A673 (cell line): ENCODE measurements around the gene CABP4. TPM values are rescaled to one million over a fixed set of nuclear protein-coding genes. Genes with fewer than 3 reads are reported as not detected.

Experiments used
- BruUV-seq: library from RNA; stranded (reverse); fragments of 400-500 nt; replicated peaks from 2 replicates; lab custom pipeline; 2021; lab: Mats Ljungman, UMichigan
- CTCF ChIA-PET: fragments of 300-600 bp; sonication (Branson Sonifier 250); formaldehyde crosslinking; loops from one replicate; lab custom pipeline; 2022; ENCODE audit warnings: antibody characterized with exemption; lab: Charles Lee
- POLR2A ChIA-PET: fragments of 300-600 bp; sonication (Branson Sonifier 250); formaldehyde crosslinking; loops from one replicate; lab custom pipeline; 2022; ENCODE audit warnings: antibody characterized with exemption; ENCODE audit not compliant: low non-redundant PET; lab: Charles Lee
- DNase-seq: peaks from one replicate; pipeline ENCODE4 v3.0.0-alpha.2; 2015; ENCODE audit warnings: low spot score
- H3K27ac ChIP-seq: fragments of 200-600 bp; sonication (generic); 2 replicates; pipeline ENCODE4 v1.5.1; 2016; ENCODE audit warnings: mixed run types, low read depth, mild to moderate bottlenecking, mixed read lengths, antibody characterized with exemption, low read length; ENCODE audit not compliant: poor library complexity, severe bottlenecking
- H3K27me3 ChIP-seq: fragments of 200-600 bp; sonication (generic); replicated peaks from 2 replicates; pipeline ENCODE4 v1.6.1; 2017; ENCODE audit warnings: mixed run types, low read depth, mild to moderate bottlenecking, mixed read lengths, antibody characterized with exemption, low read length; ENCODE audit not compliant: insufficient read depth, poor library complexity
- H3K36me3 ChIP-seq: fragments of 200-600 bp; sonication (generic); 2 replicates; pipeline ENCODE4 v1.6.1; 2016; ENCODE audit warnings: mixed run types, mild to moderate bottlenecking, mixed read lengths, antibody characterized with exemption, low read length; ENCODE audit not compliant: insufficient read depth, poor library complexity, severe bottlenecking
- H3K4me1 ChIP-seq: fragments of 200-600 bp; sonication (generic); 2 replicates; pipeline ENCODE4 v1.6.1; 2017; ENCODE audit warnings: mixed run types, mild to moderate bottlenecking, mixed read lengths, antibody characterized with exemption, low read length; ENCODE audit not compliant: insufficient read depth, poor library complexity, severe bottlenecking
- H3K4me3 ChIP-seq: fragments of 200-600 bp; sonication (generic); 2 replicates; pipeline ENCODE4 v1.5.1; 2016; ENCODE audit warnings: low read depth, mixed run types, mild to moderate bottlenecking, mixed read lengths, low read length; ENCODE audit not compliant: poor library complexity, severe bottlenecking
- H3K9me3 ChIP-seq: fragments of 200-600 bp; sonication (generic); 2 replicates; pipeline ENCODE4 v1.6.1; 2016; ENCODE audit warnings: mixed run types, low read depth, mild to moderate bottlenecking, mixed read lengths, antibody characterized with exemption, low read length; ENCODE audit not compliant: poor library complexity, severe bottlenecking
- CTCF ChIP-seq: fragments of 300-800, 200-600 bp; sonication (generic); conservative IDR thresholded peaks from 2 replicates; pipeline ENCODE4 v1.5.1; 2017; ENCODE audit warnings: low read depth, mild to moderate bottlenecking, antibody characterized with exemption, low read length, moderate library complexity, mixed read lengths
- EZH2 ChIP-seq: fragments of 200-600 bp; sonication (generic); IDR thresholded peaks from 2 replicates; pipeline ENCODE4 v1.6.1; 2017; ENCODE audit warnings: borderline replicate concordance, low read depth, mild to moderate bottlenecking, mixed read lengths, antibody characterized with exemption, low read length; ENCODE audit not compliant: poor library complexity, severe bottlenecking
- intact Hi-C: fragments of 100-400 bp; cut with micrococcal nuclease; formaldehyde crosslinking; loops from one replicate; pipeline ENCODE4 v1.10.0; 2022; ENCODE audit not compliant: unreplicated experiment
- total RNA-seq: library from RNA; stranded (reverse); gene quantifications from 2 replicates; pipeline ENCODE4 v1.2.3, GENCODE V29; 2021

CABP4 gene
- total RNA-seq, 1 experiment from 2014 or later, result not detected

DNA sequence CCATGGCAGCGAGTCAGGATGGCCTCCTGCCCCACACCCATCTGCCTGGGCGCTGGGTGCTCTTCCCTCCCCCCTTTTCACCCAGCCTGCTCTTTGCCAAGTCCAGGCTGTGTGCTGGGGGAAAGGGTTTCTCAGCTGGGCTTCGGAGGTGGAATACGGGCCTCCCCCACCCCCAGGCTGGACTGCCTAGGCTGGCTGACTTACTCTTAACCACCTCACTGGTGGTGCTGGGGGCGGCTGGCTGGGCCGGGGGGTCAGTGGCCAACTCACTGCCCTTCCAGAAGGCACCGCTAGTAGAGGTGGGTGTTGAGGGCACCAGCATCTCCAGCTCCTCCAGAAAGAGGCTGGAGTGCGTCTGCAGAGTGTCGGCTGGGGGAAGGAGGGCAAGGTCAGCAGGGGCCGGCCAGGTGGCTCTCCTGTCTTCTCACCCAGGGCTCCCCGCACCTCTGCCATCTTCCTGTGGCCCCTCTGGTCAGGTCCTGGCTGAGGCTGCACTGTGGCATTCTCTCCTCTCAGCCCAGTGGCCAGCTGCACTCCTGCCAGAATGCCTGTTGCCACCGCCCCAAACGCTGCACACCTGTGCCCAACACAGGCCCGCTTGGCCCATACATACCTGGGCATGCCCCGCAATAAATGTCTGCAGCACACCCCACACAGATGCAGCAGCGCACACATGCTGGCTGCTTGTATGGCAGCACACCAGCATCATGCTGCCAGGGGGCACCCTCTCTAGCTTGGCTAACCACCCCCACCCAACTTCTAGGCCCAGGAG lies 40.3 kb downstream of the CABP4 start:
- Histone ChIP-seq H3K27me3 (no peaks in the 10 kb centered on the region), H3K36me3 (peaks cover 32% of the 10 kb centered on the region), H3K27ac (no peak overlapping the region), H3K9me3 (no peaks in the 10 kb centered on the region), H3K4me3 (no peak overlapping the region), H3K4me1 (peaks cover 3% of the 10 kb centered on the region)
- TF ChIP-seq EZH2, result no peak
- TF ChIP-seq CTCF, result no peak
- ChIA-PET CTCF (no interaction called here), POLR2A (no interaction called here)
- no peak for DNase-seq
- BruUV-seq, result no TSS peak
- intact Hi-C loops, result no loop called here

GRCh38 chr11:67496113-67496512 lies 41.0 kb downstream of the CABP4 start:
- no peak for TF ChIP-seq CTCF
- TF ChIP-seq EZH2, result no peak
- CTCF ChIA-PET, result no interaction called here

GRCh38 chr11:67497656-67498291 lies 42.6 kb downstream of the CABP4 start:
- BruUV-seq, result no TSS peak
- ChIA-PET CTCF (no interaction called here), POLR2A (no interaction called here)
- Histone ChIP-seq H3K4me3 (no peak overlapping the region), H3K36me3 (peaks cover 24% of the 10 kb centered on the region), H3K4me1 (peaks cover 11% of the 10 kb centered on the region), H3K27me3 (no peaks in the 10 kb centered on the region), H3K9me3 (no peaks in the 10 kb centered on the region), H3K27ac (no peak overlapping the region)
- no peak for TF ChIP-seq CTCF
- no peak for TF ChIP-seq EZH2
- intact Hi-C loops, result no loop called here
- no peak for DNase-seq

More at GRCh38 chr11:67496113-67496512, 41.0 kb downstream of the CABP4 start:
- no TSS peak for BruUV-seq
- POLR2A ChIA-PET, result no interaction called here
- no peak overlapping the region for H3K27ac ChIP-seq
- H3K4me1 ChIP-seq, result peaks cover 10% of the 10 kb centered on the region
- intact Hi-C loops, result no loop called here
- no peaks in the 10 kb centered on the region for H3K9me3 ChIP-seq
- H3K4me3 ChIP-seq, result no peak overlapping the region
- H3K36me3 ChIP-seq, result peaks cover 29% of the 10 kb centered on the region
- H3K27me3 ChIP-seq, result no peaks in the 10 kb centered on the region
- DNase-seq, result no peak
